HG03045 (cell line): ENCODE measurements around the gene GSTT4.
"Not testable (repeated sequence)": the region's sequence is repeated elsewhere in the genome, so short reads cannot be mapped to it uniquely, and the experiment has no call there.

Source experiments
- ATAC-seq: cut with Tn5 transposase; IDR thresholded peaks from one replicate; pipeline ENCODE4 v1.9.1; 2021; ENCODE audit warnings: mild to moderate bottlenecking, moderate library complexity; ENCODE audit not compliant: unreplicated experiment

Gene GSTT4

DNA sequence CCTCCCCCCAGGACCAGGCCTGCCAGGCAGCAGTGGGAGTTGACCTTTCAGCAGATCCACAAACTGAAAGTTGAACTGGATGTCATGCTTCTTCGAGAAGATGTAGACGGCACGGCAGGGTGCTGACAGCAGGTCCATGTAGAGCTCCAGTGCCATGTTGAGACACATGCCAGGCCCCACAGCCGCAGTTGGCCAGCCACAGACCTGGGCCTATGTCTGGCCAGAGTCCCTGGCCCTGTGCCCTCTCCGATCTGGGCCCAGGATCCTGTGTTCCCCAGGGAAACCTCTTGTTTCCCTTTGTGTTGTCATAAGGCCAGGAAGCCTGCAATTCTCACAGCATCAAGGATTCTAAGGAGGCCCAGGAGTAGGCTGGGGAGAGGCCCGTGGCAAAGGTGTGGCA, at the start of gene GSTT4:
Gene GSTT4 (minus strand): TSS at position 253 of the 400 bp plus-strand sequence. CDS start 97 bp downstream, at position 156.
- no peak for ATAC-seq

DNA sequence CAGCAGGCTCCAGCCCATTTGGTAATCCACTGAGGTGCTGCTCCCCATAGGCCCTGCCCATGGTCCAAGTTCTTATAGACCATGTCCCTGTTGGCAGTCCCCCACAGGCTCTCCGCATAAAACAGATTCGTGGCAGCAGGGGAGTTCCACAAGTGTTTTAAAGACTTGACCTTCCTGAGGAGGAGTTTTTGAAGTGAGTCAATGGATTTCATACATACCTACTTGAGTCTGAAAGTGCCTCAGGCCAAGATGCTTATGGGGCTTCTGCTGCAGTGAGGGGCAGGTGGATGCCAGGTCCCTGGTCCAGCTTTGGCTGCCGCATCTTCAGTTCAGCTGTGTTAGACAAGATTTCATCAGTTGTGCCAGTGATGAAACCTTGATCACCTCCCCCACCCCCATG, 49.1 kb upstream of the GSTT4 start:
- no peak for ATAC-seq

DNA sequence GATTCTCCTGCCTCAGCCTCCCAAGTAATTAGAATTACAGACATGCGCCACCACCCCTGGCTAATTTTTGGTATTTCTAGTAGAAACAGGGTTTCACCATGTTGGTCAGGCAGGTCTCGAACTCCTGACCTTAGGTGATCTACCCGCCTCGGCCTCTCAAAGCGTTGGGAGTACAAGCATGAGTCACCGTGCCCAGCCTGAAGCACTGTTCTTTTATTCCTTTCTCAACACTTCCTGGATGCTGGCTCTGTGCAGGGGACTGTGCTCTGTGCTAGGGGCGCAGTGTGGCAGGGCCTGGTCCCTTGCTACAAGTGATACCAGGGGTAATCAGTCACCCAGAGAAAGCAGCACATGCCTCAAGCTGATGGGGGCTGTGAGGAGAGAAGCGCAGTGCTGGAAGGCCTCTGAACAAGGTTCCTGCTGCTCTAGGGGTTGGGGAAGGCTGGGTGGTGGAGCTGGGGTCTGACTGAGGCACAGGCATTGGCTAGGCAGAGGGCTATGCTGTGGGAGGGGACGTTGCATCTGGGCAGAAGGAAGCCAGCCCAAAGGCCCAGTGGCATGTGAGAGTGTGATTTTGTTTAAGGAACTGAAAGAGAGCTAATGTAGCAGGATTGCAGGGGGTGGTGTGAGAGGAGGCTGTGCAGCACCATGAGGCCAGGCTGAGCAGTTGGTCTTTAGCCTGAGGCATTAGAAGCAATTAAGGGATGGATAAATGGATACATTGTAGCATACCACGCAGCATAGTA, 48.4 kb upstream of the GSTT4 start:
- ATAC-seq = no peak

DNA sequence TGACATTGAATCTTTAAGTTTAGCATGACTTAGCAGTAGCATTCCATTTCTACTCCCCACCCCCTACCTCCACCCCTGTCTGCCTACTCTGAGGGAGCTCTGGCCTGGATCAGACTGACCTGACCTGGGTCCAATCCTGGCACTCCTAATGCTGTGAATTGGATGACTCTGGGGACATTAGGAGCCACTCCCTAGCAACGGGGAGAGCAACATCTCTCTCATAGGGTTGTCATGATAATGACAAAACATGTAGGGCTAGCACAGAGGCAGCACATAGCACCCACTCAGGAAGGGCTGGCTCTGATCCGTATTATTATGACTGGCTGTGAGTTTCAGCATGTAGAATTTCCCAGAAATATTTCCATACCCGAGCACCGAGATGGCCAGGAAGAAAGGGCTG, 46.3 kb upstream of the GSTT4 start:
- ATAC-seq = no peak

DNA sequence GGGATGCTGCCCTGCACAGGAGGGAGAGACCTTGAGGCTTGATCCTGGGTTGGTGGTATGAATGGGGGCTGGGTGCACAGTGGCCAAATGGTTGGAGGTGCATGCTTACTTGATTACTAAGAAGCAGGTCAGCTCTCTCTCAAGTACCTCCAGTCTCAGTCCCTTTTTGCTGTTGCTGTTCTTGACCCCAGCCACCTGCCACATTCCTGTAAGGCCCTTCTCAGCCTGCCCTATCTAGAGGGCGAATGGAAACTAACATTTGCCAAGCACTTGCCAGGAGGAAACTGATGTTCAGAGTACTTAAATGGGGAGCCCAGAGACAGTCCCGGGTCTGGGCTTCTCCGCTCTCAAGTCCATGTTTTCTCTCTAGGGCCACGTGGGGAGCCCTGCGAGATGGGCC, 45.8 kb upstream of the GSTT4 start:
- ATAC-seq = no peak

DNA sequence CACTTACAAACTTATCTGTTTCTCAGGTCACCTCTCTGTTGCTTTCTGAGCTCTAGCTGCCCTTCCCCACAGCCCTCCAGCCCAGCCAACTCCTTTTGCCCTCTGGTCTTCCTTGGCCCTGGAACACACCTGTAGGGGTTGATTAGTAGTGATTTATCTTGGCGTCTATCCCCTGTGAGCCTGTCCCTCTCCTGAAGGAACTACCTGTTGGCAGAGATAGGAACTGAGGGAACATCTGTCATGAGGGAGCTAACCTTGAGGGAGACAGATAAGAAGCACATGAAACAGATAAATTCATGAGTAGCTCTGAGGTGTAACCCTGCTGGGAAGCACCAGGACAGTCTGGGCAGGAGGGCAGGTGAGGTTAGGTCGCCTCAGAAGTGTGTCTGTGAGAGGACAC, 44.7 kb upstream of the GSTT4 start:
- ATAC-seq = no peak

DNA sequence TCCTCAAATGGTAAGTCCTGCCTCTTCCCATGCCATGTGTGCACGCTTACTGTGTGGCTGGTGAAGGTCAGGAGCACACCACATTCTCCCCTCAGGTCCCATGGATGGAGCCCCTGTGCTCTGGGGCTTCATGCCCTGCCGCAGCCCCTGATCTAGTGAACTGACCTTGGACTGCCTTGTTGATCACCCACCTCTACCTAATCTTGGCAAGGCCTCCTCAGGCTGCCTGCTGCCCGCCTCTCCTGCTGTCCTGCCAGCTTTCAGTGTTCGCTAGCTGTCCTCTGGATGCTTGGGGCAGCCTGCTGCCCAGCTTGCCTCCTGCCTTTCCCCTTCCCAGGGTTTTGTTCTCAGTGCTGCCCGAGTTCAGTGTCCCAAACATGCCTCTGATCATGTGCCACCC, 44.0 kb upstream of the GSTT4 start:
- no peak for ATAC-seq

DNA sequence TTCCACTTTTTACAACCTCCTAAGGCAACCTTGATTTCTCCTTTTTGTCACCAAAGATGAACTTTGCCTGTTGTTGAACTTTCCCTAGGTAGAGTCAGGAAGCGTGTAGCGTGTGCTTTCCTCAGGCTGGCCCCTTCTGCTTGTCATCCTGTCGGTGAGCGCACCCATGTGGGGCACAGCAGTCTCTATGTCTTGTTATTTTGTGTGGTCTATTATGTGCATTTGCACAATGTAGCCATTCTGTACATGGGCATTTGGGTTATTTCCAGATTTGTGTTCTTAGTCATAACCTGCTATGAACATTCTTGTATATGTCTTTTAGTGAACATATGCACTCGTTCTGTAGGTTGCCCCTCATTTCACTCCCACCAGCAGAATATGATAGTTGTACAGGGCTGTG, 40.8 kb upstream of the GSTT4 start:
- no peak for ATAC-seq

DNA sequence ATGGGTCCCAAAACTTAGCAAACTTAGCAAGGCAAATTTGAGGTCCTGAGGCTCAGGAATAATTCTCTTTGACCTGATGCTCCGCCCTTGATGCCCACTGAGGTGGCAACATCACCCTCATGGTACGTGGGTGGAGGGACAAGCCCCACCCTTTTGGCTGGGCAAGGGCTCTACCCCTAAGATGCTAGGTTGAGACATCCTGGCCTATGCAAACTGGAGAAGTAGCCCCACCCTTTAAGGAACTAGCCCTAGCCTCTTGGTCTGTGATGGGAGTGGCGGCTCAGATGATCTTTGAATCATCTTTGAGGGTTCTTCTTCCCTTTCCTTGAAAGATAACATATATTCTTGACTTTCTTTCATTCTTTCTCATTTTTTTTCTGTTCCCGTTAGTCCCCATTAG, 38.7 kb upstream of the GSTT4 start:
- ATAC-seq = no peak

DNA sequence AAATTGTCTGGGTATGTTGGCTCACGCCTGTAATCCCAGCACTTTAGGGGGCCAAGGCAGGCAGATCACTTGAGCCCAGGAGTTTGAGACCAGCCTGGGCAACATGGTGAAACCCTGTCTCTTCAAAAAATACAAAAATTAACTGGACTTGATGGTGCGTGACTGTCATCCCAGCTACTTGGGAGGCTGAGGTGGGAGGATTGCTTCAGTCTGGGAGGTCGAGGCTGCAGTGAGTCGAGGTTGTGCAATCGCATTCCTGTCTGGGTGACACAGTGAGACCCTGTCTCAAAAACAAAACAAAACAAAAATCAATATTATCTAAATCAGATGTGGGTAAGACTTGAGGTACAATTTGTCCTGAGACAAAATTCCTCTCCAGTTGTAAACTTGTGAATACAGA, 38.2 kb upstream of the GSTT4 start:
- ATAC-seq = not testable (repeated sequence)

DNA sequence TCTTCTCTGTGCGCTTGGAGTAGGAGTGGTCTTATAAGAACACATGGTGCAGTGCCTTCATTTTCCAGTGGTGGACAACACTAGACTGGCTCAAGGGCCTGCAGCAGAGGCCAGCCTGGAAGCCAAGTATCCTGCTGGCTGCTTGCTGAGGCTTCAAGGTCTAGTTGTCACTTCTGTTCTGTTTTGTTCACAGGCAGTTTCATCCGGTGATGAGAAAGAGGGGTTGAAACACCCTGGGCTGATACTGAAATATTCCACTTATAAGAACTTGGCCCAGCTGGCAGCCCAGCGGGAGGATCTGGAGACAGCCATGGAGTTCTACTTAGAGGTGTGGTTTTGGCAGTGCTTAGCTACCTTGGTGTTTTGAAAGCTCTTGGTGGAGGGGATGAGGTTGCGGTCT, 35.7 kb upstream of the GSTT4 start:
- ATAC-seq = no peak

DNA sequence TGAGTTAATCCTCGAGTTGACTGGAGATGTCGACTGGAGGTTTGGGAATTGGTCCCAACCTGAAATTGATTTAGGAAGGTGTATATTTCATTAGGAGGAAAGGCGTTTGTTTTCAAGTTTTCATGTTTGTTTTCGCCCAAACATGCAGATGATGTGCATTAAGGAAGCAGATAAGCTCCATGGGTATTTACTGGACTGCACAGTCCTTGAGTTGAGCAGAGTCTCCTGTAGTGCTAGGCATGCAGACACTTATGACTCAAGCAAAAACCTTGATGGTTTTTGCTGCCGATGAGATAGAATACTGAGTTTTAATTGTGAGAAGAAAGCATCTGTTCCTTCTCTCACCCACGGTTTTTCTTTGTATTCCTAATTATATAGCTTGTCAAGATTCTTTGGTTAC, 33.8 kb upstream of the GSTT4 start:
- no peak for ATAC-seq

DNA sequence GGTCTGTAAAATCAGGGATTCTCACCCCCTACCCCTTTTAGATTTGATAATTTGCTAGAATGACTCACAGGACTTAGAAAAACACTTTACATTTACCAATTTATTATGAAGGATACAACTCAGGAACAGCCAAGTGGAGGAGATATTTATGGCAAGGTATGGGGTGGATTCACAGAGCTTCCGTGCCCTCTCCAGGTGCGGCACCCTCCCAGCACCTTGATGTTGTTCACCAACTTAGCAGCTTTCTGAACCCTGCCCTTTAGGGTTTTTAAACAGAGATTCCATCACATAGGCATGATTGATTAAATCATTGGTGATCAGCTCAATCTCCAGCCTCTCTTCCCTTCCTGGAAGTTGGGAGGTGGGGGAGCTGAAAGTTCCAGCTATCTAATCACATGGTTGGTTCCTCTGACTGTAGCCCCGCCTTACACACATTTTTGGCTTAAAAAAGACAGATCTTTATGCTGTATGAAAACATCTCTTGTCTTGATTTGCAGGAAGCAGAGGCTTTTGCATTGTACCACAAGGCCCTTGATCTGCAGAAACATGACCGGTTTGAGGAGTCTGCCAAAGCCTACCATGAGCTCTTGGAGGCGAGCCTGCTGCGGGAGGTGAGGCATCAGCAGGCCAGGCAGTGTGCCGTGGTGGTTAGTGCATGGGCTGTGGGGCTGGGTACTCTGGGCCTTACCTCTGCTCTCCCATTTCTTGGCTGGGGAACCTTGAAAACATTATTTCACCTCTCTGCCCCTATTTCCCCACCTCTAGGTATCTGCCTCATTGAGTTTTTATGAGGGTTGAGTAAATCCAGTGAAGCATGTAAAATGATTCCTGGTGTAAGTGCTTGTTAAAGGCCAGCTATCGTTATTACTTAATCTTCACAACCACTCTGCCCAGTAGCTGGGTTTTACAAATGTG, 32.9 kb upstream of the GSTT4 start:
- ATAC-seq = no peak

DNA sequence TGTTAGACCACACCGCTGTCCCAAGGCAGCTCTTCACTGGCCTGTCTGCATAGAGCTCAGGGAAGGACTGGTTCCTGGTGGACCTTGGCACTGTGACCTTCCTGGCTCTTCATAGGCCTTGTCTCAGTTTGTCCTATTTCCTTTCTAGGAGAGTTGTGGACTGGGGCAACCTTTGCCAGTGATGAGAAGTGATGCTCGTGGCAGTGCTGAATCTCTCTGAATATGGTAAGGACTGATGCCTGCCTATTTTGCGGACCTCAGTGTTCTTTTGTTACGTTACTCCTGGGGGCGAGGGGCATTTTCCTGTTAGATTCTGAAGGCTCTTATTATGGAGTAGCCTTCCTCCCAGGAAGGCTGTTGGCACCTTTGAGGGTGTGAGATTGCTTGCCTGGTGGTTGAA, 30.0 kb upstream of the GSTT4 start:
- ATAC-seq = no peak

DNA sequence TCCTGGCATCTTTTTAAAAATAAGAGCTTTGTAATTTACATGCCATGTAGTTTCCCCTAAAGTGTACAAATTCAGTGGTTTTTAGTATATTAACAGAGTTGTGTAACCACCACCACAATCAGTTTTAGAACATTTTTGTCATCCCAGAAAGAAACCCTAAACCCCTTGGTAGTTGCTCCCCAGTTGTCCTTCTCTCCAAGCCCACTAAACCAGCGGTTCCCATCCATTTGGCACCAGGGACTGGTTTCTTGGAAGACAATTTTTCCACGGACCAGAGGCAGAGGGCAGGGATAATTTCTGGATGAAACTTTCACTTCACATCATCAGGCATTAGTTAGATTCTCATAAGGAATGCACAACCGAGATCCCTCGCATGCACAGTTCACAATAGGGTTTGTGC, 28.5 kb upstream of the GSTT4 start:
- no peak for ATAC-seq

DNA sequence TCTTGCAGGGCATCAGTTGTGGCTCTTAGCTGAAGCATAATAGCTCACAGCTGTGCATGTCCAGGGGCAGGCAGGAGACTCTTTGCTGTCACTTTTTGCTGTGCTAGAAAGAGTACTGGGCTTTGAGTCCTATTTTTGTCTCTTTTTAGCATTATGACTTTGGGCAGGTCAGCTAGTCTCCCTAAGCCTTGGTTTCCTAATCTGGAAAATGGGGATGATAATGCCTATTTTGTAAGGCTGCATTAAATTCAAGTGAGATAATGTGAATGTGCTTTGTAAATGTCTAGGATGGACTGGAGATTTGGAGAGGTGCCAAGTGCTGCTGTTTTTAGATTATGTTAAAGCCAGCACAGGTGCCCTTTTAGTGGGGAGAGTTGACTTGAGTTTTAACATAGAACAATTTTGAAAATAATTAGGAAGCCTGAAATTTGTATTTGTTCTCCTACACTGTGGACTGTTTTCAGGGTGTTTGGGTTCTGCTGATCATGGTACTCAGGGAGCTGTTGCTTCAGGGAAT, 25.0 kb upstream of the GSTT4 start:
- ATAC-seq = no peak

DNA sequence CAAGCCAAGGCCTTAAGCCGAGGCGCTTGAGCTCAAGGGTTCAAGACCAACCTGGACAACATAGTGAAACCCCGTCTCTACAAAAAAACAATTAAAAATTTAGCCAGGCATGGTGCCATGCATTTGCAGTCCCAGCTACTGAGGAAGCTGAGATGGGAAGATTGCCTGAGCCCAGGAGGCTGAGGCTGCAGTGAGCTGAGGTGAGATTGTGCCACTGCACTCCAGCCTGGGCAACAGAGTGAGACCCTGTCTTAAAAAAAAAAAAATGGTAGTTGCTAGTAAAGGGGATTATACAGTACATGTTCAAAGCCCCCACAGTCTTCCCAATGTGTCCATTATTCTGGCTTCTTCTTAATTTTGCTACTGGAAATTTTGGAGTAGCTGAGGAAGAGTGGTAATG, 24.1 kb upstream of the GSTT4 start:
- ATAC-seq = no peak

DNA sequence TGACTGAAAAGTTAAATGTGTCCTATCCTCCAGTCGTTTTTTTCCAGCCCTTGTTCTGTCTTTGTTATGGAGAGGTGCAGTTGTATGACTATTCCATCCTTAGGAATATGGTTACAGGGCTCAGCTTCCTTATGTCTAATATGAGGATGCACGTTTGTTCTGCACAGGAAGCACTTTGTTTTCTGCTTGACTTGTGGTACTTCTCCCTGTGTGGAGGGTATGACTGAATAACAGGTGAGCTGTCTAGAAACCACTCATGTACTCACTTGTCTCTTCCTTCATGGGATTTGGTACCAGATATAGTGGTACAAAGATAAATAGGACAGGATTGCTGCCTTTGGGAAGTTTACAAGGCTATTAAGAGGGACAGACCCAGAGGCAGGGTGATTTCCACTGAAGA, 23.3 kb upstream of the GSTT4 start:
- ATAC-seq = no peak

DNA sequence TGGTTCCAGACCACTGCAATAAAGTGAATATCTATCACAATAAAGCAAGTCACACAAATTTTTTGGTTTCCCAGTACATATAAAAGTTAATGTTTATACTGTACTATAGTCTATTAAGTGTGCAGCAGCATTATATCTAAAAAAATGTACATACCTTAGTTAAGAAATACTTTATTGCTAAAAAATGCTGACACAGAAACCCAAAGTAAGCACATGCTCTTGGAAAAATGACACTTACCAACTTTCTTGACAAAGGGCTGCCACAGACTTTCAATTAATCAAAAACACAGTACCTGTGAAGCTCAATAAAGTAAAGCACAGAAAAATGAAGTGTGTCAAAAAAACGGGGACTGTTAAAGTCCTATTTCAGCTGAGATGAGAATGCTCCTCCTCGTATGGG, 22.7 kb upstream of the GSTT4 start:
- no peak for ATAC-seq

DNA sequence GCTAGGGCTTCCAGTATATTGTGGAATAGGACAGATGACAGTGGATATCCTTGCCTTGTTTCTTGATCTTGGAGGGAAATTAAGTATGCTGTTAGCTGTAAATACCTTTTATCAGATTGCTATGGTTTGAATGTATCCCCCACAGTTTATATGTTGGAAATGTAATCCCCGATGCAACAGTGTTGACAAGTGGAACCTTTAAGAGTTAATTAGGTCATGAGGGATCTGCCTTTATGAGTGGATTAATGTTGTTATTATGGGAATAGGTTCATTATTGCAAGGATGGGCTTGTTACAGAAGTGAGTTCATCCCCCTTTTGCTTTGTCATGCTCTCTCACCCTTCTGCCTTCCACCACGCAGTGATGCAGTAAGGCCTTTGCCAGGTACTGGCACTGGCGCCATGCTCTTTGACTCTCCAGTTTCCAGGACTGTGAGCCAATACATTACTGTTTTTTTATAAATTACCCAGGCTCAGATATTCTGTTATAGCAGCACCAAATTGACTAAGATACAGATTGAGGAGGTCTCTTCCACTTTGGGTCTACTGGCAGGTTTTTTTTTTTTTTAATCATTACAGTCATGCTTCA, 22.2 kb upstream of the GSTT4 start:
- no peak for ATAC-seq

DNA sequence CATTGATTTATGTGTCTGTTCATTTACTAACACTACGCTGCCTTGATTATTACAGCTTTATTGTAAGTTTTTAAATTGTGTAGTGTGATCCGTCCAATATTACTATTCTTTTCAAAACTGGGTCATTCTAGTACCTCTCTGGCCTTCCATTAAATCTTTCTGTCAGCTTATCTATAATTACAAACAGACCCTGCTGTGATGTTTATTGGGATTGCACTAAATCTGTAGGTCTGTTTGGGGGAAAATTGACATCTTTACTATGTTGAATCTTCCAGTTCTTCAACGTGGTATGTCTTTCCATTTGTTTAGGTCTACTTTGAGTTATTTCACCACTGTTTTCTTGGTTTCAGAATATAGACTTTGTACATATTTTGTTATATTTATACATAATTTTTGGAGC, 21.5 kb upstream of the GSTT4 start:
- ATAC-seq = no peak

DNA sequence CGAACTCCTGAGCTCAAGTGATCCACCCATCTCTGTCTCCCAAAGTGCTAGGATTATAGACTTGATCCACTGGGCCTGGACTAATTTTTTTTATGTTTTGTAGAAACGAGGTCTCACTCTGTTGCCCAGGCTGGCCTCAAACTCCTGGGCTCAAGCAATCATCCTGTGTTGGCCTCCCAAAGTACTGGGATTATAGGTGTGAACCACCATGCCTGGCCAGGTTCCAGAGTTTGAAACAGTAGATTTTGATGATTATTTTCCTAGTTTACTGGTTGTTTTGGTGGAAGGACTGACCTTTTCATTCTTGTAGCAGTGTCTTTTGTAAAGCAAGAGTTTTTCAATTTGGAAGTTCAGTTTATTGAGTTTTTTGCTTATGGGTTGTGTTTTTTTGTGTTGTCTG, 20.8 kb upstream of the GSTT4 start:
- no peak for ATAC-seq
